GOT3 (cell line): ENCODE data around the gene VMO1.
A peak's percentile ranks its signal among the peaks of the same experiment; 100 is the strongest.

Experiments used
- DNase-seq: peaks from one replicate; lab custom pipeline; 2025; ENCODE audit warnings: mixed read lengths; lab: John Stamatoyannopoulos, UW

The VMO1 gene

DNA sequence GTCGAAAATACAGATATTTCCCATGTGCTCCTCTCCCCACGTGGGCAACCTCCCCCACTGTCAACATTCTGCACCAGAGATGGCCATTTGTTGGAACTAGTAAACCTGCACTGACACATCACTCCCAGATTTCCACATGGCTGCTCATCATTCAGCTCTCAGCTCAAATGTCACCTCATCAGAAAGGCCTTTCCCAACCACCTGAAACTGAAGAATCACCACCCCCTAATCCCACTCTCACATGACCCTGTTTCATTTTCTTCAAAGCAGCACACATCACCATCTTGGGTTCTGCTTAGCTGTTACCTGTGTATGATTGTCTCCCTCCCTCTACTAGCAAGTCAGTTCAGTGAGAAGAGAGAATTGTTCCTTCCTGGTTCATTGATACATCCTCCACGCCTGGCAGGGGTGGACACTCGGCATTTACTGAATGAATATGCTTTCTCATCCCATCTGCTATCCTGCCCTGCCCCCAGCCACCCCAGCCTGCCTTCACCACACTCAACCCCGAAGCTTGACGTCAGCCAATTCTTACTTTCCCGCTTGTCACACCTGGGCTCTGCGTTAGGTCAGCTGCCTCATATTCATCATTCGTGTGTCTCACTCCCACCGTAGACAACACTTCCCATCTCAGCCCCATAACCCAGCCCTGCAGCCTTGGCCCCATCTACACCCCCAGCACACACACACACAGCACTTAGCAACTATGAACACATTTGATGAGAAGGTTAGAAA, 14.5 kb upstream of the VMO1 start:
- no peak for DNase-seq

- no peak for DNase-seq
These were observed 10.4 kb upstream of the VMO1 start for GRCh38 chr17:4796552-4796920.

DNA sequence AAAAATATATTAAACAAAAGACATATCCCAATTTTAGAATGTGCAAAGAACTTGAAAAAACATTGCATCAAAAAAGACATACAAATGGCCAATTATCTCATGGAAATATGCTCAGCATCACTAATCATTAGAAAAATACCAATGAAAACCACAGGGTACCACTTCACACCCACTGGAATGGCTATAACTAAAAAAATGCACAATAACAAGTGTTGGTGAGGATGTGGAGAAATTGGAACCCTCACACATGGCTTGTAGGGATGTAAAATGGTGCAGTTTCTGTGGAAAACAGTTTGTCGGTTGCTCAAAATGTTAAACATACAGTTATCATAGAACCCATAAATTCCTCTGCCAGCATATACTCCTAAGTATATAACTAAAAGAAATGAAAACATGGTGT, 9.0 kb upstream of the VMO1 start:
- DNase-seq = no peak

- DNase-seq = no peak
These were observed 4.5 kb upstream of the VMO1 start for GRCh38 chr17:4790705-4791088.

DNA sequence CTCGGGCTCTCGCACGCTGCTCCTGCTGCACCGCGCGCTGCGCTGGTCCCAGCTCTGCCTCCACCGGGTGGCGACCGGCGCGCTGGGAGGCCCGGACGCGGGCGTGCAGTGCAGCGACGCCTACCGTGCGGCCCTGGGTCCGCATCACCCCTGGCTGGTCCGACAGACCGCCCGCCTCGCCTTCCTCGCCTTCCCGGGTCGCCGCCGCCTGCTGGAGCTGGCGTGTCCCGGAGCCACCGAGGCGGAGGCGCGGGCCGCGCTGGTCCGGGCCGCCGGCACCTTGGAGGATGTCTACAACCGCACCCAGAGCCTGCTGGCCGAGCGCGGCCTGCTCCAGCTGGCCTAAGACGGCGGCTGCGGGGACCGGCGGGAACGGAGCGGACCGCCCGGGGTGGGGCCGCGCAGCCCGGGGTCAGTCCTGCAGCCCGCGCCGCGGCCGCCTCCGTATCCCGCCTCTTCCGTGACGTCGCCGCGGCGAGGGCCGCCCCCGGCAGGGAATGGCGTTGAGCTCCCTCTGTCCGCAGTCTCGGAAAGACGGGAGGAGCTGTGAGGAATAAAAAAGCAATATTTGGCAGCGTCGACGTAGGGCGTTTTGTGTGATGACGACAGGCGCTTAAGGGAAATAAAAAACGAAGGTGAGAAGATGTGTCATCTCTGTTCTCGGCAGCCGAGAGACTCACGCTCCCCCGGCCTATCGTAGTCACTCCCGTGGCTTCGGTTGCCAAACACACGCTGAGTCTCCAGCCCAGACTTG, 4.0 kb upstream of the VMO1 start:
- peak; percentile 69 for DNase-seq

DNA sequence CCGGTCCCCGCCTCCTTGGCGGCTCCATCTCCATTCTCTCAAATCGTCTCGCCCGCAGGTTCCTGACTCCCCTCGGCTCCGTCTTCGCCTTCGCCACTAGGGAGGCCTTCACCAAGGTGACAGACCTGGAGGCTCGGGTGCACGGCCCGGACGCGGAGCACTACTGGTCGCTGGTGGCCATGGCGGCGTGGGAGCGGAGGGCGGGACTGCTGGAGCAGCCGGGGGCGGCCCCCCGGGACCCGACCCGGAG, 3.5 kb upstream of the VMO1 start:
- DNase-seq = no peak

GRCh38 chr17:4788807-4789700, 2.9 kb upstream of the VMO1 start, which contains the start of gene GLTPD2:
Gene GLTPD2 (plus strand): TSS chr17:4788964. CDS start chr17:4789012, 48 bp downstream.
- no peak for DNase-seq

DNA sequence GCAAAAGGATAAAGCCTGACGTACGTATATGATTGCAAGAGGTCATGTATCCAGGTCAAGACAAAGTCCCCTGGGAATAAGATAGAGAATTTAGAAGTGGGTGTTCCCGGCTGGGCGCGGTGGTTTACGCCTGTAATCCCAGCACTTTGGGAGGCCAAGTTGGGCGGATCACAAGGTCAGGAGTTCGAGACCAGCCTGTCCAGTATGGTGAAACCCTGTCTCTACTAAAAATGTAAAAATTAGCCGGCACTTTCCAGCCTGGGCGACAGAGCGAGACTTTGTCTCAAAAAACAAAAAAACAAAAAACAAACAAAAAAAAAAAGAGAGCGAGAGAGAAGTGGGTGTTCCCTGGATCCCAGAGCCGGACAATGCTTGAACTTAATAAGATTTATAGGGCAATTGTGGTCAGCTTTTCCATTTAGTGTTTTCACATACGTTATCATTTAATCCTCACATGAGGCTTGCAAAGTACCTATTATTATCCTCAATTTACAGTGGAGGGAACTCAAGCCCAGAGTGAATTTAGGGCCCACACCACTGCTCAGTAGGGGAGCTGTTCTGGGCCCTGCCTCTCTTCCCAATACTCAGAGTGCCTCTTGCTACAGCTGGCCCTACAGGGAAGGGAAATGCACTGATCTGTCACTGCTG, 2.1 kb upstream of the VMO1 start:
- no peak for DNase-seq

DNA sequence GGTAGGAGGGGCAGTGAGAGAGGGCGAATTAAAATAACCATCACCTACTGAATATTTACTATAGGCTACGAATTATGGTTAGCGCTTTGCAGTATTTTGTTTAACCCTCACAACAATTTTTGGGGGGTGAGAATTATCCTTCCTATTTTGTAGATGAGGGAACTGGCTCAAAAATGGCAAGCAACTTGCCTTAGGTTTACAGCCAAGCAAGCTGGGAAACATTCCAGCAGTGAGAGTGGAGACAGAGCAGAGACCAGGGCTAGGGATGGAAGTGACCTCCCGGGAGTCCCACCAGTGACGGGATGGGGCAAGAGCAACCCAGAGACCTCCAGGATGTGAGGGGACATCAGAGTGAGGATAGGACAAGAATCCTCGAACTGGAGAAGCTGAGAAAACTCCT, 352 bp upstream of the VMO1 start:
- DNase-seq = no peak

- no peak for DNase-seq
These were observed 656 bp downstream of the VMO1 start for GRCh38 chr17:4785311-4786105.

GRCh38 chr17:4782652-4783051, 3.5 kb downstream of the VMO1 start:
- no peak for DNase-seq

- no peak for DNase-seq
These were observed 5.7 kb downstream of the VMO1 start for GRCh38 chr17:4780325-4780955.

DNA sequence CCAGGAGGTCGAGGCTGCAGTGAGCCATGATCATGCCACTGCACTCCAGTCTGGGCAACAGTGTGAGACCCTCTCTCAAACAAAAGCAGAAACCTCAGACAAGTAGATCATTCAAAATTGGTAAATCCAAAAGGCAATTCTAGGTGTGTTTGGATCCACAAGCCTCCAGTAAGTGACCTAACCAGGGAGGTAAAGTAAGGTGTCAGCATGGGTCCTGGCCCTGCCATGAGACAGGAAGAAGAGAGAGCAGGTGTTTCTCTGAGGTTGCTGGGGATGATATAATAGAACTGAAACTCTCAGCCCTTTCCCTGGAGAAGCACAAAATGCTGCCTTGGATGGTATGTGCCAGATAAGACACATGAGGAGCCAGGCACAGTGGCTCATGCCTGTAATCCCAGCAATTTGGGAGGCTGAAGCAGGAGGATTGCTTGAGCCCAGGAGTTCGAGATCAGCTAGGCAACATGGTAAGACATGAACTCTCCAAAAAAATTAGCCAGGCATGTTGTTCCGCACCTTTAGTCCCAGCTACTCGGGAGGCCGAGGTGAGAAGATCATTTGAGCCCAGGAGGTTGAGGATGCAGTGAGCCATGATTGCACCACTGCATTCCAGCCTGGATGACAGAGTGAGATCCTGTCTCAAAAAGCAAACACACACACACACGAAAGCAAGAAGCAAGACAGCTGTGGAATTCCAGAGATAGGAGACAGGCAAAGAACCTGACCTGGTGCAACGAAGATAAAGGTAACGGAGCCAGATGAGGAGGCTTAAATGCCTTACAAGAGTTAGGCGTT, 8.0 kb downstream of the VMO1 start:
- DNase-seq = no peak

GRCh38 chr17:4772235-4772613, 13.9 kb downstream of the VMO1 start:
- DNase-seq = no peak

GRCh38 chr17:4771519-4772234, 14.5 kb downstream of the VMO1 start, which contains the start of gene TM4SF5:
Gene TM4SF5 (plus strand): TSS chr17:4771886. CDS start chr17:4771923, 37 bp downstream.
- DNase-seq = no peak

DNA sequence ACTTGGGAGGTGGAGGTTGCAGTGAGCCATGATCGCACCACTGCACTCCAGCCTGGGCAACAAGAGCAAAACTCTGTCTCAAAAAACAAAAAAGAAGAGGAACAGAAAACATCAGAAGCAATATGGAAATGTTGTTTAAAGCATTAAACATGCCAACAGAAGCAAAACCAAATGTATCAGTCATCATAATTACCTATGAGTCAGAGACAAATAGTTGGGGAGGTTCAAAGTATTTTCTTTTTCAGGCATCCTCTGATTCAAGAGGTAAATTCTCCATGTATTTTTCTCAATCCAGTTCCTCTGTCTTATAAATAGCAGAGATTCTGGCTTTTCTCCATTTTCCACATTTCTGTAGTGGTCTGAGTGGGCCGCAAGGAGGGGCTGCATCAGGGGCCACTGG, 16.5 kb downstream of the VMO1 start:
- no peak for DNase-seq

DNA sequence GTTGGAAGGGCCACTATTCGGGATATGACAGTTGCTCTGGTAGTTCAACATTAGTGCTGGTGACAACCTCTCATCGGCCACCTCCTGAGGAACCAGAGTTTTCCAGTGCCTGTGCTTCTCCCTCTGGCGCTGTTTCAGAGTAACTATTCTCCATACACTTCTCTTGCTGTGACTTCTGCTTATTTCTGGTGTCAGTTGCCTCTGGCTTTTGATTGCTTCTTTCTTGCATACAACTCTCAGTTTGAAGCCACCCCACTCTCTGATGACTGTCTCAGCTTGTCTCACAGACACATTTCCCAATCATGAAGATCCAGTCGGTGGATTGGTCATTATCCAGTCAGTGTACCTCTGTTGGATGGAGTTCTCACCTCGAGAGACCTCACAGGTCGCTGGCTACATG, 17.9 kb downstream of the VMO1 start:
- no peak for DNase-seq

DNA sequence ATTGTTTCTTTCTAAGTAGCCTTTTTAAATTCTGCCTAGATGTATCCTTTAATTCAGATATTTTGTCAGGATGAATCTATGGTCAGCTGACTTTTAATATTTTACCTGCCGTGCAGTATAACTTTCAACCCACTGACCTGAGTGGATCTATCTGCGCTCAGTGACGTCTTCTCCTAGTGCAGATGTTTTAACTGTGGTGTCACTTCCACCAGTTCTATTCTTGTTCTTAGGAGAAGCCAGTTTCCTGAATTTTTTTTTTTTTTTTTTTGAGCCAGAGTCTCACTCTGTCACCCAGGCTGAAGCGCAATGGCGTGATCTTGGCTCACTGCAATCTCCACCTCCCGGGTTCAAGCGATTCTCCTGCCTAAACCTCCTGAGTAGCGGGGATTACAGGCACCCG, 19.4 kb downstream of the VMO1 start:
- no peak for DNase-seq

- DNase-seq = no peak
These were observed 20.0 kb downstream of the VMO1 start for GRCh38 chr17:4766201-4766600.

- DNase-seq = no peak
These were observed 21.6 kb downstream of the VMO1 start for GRCh38 chr17:4764595-4764994.
